Stimulated activated CD4-positive, alpha-beta T cell treated with anti-CD3 and anti-CD28 coated beads, Interleukin-15, amount 100 ng/mL, for 1 hour (primary cell): Measurements from ENCODE around the gene CSTB.

Experiments used
- DNase-seq, 2 donors: peaks; one replicate each; pipeline ENCODE4 v3.0.0-alpha.2; 2020; ENCODE audit warnings: low read depth in 1 of 2, low spot score in 1 of 2

The CSTB gene

DNA sequence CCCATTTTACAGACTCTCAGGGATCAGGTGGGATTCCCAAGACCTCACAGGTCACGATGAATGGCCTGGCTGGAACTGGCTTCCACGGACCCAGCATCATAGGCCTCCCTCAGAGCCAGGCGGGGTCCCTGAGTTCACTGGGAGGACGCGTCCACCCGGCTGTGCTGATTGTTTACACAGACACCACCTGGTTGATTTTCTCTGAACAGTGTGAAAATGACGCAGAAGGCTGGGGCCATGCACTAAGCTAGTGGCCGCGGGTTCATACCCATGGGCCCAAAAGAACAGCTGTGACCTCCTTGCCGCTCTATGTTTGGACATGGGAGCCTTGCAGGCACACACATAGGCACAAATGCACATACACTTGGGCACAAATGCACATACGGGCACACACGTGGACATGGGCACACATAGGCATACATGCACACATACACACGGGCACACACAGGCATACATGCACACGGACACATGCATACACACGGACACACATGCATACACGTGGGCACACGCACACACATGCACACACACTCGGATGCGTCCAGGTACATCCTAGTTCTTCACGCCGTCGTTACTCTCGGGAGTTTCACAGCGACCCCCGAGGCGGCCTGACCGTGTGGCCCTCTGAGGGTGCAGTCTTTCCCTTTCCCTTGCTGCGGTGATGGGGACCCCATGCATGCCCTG lies 23.2 kb downstream of the CSTB start:
- no peak for DNase-seq

DNA sequence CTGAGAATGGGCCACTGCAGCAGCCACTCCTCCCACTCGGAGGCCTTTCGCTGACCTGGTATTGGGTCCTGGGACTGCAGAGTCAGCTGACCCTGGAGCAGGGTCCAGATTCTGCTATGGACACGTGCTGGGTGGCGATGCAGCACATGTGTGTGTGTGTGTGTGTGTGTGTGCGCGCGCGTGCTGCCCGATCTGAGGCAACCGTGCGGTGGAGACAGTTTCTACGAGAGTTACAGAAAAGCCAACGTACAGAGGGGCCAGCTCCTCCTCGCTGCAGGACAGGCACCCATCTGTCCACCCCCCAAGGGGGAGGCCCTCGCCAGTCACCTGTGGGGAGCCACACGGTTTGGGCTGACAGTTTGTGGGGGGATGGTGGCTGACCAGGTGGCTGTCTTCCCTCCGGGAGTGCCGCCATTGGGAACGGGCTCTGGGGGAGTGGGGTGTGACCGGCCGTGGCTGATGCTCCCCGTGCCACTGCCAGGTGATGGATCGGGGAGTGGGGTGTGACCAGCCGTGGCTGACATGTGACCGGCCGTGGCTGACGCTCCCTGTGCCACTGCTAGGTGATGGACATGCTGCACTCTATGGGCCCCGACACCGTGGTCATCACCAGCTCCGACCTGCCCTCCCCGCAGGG lies 24.0 kb downstream of the CSTB start:
- DNase-seq = no peak

DNA sequence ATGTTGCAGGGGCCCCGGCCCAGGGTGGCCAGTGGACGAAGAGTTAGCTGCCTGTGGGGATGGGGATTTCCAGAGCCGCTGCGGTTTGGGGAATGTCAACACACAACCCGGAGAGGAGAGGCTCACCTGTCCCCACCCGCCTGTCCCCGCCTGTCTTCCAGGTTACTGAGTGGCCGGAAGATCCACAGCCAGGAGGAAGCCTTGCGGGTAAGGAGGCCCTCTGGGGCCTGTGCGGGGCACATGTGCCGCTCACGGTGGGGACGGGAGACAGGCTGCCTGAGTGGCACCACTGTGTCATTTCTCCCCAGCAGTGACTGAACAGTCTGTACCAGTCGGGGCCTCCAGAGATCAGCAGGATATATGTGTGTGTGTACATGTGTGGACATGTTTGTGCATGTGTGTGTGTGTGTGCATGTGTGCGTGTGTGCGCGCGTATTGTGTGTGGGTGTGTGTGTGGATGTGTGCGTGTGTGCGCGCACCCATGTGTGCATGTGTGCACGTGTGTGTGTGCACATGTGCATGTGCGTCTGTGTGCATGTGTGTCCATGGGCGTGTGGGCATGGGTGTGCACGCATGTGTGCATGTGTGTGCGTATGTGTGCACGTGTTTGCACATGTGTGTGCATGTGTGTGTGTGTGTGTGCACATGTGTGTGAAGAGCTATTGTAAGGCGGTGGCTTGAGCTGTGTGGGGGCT lies 25.6 kb downstream of the CSTB start:
- DNase-seq = no peak

DNA sequence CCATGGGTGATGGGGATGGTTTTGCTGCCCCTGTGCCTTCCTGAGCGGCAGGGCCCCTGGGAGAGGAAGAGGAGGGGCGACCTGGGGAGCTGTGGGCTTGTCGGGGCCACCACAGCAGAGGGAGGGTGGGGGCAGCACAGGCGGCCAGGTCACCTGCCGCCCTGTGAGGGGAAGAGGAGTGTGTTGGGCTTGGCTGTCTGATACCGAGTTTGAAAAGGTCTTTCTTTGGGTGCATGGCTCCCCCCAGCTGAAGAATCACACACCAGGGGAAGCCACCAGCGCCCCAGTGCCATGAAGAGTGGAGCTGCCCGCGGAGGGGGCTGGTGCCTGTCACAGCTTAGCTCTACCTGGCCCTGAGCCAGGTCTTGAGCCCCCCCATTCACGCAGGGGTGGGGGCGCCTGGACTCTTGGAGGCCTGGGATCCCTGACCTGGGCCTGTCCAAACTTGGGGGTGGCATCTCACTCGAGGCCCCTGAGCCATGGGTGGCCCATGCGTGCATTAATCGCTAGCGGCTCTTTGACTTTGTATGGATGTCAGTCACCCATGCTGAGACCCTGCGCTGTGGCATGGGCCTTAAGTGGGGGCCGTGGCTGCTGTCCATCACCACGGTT lies 26.4 kb downstream of the CSTB start:
- DNase-seq = no peak

DNA sequence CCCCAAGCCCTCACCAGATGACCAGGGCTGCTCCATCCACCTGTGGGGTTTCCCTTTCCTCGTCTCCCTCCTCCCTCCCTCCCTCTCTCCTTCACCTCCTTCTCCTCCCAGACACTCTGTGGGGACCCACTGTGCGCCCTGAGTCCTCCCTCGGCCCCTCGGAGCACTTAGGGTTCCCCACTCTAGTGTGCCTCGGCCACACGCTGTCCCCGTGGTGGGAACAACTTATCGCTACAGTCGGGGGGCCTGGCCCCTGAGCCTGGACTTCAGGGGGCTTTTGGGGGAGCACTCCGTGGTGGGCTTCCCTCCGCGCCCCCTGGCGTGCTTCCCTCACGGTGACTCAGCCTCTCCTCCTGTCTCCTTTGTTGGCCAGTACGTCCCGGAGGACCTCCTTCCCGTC lies 27.5 kb downstream of the CSTB start:
- DNase-seq = no peak

DNA sequence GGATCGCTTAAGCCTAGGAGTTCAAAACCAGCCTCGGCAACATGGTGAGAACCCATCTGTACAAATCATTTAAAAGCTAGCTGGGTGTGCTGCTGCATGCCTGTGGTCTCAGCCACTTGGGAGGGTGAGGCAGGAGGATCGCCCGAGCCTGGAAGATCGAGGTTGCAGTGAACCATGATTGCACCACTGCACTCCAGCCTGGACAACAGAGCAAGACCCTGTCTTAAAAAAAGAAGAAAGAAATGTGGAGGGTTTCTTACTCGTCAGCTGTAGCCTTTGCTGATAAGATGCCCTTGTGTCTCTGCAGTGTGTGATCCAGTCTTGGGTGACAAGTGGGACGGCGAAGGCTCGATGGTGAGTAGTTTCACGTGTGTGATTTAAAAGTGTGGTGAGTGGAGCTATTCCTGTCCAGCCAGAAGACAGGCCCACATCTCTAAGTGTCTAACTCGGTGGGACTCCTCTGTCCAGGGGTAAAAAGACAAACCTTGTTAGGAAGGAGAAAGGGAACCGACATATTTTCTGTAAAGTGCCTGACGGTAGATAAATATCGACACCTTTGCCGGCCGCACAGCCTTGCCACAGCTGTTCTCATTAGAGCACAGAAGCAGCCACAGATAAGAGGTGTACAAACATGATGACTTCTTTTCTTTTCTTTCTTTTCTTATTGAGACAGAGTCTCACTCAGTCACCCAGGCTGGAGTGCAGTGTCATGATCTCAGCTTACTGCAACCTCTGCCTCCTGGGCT lies 30.2 kb downstream of the CSTB start:
- DNase-seq = no peak

DNA sequence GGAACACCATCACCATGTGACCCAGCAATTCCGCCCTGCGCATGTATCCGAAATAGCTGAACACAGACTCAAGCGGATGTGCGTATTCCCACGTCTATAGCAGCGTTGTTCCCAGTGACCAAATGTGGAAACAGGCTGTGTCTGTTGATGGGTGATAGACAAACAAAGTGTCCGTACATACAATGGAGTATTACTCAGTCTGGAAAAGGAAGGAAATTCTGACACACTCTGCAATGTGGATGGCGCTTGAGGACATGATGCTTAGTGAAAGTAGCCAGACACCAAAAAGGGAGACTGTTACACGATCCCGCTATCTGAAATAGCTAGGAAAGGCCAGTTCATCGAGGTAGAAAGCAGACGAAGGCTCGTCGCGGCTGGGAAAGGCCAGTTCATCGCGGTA lies 31.4 kb downstream of the CSTB start:
- no peak for DNase-seq

DNA sequence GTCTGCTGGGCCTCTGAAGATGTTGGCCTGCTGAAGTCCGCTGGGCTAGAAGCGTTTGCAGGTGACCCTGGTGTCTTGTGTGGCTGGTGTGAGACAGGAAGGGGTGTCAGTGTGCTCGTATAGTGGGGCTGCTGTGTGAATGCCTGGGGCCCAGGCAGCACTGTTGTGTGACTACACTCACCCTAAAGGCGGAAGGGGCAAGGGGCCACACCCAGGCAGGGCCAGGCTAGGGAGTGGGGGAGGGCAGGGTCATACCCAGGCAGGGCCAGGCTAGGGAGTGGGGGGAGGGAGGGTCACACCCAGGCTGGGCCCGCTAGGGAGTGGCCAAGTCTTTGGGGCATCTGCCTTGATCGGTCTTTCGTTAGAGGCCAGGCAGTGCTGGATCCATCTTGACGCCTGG lies 32.2 kb downstream of the CSTB start:
- DNase-seq = no peak

DNA sequence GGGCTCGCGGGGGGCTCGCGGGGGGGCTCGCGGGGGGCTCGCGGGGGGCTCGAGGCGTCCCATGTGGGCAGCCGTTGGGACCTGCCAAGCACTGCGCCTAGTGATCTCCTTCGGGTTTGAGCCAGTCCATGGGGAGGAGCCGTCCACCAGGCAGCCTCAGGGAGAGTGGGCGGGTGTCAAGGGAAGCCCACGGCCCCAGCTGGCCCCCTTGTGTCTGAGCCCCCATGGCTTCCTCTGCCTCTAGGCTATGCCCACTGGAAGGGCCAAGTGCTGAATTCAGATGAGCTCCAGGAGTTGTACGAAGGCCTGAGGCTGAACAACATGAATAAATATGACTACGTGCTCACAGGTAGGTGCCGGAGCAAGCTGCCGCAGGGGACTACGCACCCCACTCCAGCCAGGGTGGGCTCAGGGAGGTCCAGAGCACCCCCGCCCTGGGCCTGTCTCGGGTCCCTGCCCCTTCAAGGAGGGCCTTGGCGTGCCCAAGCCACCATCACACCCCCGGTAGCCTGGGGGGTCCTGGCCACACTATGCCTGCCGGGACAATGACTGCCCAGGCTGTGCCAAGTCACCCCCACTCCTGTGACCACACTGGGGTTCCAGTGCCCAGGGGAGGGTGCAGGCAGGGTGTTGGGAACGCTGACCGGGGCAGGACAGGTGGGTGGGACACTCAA lies 34.5 kb downstream of the CSTB start:
- no peak for DNase-seq

DNA sequence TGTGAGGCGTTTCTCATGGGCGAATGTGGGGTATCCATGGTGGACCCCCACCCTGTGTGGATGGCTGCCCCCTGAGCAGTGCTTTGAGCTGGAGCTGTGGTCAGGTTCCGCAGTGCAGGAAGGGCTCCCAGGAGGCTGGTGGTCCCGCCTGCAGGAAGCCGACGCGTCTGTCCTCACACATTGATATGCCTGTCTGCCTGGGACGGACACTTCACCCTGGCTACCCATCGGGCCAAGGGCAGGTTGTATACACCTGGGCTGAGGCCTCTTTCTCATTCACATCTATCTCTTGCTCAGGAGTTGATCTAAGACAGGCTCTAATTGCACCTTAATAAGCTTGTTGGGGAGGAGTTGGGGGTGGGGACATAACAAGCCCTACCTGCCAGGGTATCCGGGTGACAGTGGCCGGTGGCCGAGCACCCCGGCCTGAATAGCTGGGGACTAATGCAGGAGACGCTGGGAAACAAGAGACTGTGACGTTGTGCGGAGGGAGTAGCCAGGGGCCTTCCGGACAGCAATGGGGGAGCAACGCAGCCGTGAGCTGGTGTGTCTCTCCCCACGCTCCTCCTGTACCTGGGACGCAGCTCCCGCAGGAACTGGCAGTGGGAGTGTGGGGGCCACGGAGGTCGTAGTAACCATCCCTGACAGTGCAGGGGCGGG lies 35.5 kb downstream of the CSTB start:
- no peak for DNase-seq

DNA sequence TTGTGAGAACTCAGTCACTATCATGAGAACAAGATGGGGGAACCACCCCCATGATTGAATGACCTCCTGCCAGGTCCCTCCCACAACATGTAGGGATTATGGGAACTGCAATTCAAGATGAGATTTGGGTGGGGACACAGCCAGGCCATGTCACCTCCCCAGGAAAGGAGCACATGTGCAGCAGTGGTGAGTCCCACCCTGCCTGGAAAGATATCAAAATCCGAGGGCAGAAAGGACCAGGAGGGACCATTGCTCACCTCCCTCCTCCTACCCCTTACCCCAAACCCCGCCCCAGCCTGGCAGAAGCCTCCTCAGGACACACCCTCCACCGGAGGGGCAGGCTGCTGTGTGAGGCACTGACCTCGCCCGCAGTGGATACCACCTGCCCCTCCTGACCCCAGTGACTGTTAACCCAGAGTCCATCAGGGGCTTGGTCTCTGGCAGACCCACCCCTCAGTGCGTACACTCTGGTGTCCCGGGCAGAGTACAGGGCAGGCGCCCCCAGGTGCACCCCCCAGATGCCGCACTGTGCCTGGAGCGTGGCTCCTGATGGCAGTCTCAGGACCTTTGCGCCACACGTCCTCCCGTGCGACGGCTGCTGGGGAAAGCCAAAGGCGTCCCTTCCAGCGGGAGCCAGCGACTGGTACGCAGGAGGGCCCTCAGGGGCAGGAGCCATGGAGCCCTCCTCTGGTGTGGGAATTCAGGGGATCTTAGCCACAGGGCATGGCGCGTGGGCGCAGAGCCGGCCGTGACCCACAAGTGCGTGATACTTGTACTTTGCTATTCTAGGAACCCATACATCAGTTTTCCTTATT lies 36.3 kb downstream of the CSTB start:
- no peak for DNase-seq

DNA sequence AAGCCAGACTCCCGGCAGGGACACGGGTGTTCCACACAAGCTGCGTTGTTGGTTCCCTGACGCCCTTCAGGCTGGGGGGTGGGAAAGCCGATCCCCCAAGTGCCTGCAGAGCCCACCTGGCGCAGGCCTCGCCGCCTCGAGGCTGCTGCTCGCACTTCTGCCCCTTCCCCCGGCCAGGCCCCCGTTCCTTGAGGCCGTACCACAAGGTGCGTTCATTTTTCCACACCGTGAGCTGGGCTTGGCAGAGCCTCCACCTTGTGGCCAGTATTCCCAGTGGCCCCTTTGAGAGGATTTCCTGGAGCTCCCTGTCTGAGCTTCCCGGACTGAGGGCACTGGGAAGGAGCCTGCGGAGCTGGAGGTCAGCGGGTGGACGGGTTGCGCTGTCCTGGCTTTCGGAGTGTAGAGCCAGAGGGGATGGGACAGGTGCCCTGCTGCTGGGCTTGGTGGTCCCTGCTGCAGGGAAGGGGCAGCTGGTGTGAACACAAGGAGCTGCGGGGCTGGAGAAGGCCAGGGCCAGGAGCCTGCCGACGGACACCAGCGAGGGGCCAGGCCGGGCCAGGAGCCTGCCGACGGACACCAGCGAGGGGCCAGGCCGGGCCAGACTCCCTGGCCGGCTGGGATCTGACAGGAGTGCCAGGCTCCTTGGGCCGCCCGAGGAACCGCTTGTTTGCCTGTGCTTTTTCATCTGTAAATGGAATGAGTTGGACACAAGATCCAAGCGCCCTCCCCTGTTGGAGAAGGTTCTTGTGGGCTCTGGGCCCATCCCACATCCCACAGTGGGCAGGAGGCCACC lies 38.8 kb downstream of the CSTB start:
- DNase-seq = no peak

DNA sequence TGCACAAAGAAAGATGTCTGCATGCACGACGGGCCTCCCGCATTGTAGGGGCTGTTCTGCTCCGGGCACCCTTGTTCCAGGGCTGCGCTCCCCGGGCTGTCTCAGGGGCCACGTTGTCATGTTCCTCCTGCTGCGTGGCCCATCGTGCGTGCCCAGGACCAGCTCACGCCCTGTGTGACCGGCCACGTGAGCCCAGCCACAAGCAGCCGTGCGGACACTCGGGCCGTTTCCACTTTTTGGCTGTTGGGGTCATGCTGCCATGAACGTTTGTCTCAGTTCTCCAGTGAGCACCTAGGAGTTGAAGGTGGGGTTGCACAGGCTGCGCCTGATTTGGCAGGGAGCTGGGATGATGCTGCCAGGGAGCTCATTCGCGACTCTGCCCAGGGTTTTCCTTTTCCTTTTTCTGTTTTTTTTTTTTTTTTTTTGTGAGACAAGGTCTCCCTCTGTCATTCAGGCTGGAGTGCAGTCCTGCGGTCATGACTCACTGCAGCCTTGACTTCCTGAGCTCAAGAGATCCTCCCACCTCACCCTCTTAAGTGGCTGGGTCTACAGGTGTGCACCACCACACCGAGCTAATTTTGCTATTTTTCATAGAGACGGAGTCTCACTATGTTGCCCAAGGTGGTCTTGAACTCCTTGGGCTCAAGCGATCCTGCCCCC lies 39.8 kb downstream of the CSTB start:
- DNase-seq = no peak

DNA sequence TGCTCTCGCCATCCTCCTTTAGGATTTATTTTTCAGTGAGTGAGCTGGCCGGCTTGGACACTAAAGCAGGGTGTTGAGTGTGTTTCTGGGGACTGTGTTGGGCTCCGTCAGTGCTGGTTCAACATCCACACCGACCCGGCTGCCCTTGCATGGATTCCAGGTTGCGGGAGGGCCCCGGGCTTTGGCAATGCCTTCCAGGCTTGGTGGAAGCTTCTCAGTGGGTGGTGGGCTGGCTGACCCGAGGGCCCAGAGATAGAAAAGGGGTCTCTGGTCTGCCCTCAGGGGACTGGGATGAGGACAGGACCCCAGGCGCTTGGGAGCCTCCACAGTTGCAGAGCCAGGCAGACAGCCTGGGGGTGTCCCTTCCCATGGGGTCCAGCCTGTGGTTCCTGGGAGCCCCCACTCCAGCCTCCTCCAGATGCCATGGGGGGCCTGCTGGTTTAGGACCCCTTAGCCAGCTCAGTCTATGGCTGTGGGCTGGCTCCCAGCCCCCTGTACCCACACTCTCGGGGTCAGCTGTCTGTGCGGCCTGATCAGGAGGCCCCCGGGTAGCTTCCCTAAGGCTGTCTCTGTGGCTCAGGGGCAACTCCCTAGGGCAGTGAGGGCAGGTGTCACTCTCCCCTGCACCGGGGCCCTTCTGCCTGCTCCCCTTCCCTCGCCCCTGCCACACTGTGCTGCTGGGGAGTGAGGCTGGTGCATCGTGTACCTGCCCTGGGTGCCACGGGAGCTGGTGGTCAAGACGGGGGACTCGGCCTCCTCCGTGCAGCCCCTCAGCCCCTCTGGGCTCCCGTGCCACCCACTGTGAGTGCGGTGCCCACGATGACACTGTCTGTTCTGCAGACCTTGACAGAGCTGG lies 40.6 kb downstream of the CSTB start:
- no peak for DNase-seq

DNA sequence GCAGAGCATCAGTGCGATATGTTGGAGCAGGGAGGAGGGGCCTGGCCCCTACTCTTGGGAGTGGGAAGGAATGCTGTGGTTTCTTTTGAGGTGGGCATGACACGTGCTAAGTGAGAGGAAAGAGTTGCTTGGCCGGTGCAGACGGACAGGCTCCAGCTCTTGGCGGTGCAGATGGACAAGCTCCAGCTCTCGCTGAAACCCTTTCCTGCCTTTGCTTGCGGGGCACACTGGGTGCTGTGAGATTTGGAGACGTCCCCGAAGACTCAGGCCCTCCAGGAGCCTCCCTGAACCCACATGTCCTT lies 41.2 kb downstream of the CSTB start:
- no peak for DNase-seq

DNA sequence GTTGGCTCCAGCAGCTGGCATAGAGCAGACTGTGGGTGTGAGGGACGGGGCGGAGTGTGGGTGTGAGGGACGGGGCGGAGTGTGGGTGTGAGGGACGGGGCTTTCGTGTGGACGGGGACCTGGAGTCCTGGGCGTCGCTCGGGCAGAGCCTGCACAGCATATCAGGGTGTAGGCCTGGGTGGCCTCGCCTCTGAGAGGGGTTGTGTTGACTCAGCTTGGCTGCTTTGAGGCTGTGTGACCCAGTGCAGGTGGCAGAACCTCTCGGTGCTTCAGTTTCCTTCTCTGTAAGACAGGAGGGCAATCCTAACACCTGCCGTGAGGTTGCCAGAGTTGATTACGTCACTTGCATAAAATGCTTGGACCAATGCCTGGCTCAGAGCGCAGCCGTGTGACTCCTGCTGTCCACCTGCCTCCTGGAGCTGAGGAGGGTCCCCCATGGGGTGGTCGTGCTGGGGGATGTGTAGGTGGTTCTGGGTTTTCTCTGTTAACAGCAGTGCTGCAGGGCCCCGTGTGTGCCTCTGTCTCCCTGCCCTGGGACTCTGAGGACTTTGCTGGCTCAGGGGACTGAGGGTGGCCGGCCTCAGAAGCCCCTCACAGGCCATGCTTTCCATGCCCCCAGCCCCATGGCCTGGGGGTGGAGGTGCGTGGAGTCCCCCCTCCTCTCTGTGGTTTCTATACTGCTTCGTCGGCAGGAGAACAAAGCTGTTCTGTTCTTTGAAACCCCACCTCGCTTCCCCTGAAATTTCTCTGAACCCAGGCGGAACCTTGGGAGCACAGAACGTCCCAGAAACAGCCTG lies 41.8 kb downstream of the CSTB start:
- no peak for DNase-seq
